Keratinocyte (primary cell): Measurements from ENCODE around the gene RNU6-8.

Source experiments
- CTCF ChIP-seq, 3 experiments: IDR thresholded peaks in 1 of 3; conservative IDR thresholded peaks in 1 of 3; optimal IDR thresholded peaks in 1 of 3; 2 replicates in 2 of 3; 3 replicates in 1 of 3; pipeline versions ENCODE3 to v1.5.1; 2011; ENCODE audit warnings: low read length in 3 of 3, mild to moderate bottlenecking in 3 of 3, moderate library complexity in 2 of 3, control low read depth in 1 of 3, inconsistent platforms in 1 of 3; ENCODE audit not compliant: insufficient read depth in 2 of 3; ENCODE audit errors: extremely low read depth in 1 of 3
- EZH2 ChIP-seq: IDR thresholded peaks from one replicate; pipeline ENCODE4 v1.6.1; 2012; ENCODE audit warnings: inconsistent platforms, mild to moderate bottlenecking, low read length, moderate library complexity

- TF ChIP-seq CTCF (optimal IDR thresholded peaks at IDR 0.05 in 1 of 3, IDR thresholded peaks at IDR 0.05 in 1 of 3, conservative IDR thresholded peaks at IDR 0.05 in 1 of 3; ENCODE audit: extremely low read depth in 1 of 3, insufficient read depth in 2 of 3, low read length in 3 of 3) (peak; percentile 77 to 95 (median 85)), EZH2 (no peak)
These were observed 49.1 kb upstream of the RNU6-8 start for GRCh38 chr14:32252030-32252670.
